Activated CD4-positive, alpha-beta T cell treated with anti-CD3 and anti-CD28 coated beads for 36 hours (primary cell): Measurements from ENCODE around the gene KRTAP19-2. TPM values are rescaled to one million over a fixed set of nuclear protein-coding genes. Genes with fewer than 3 reads are reported as not detected.

Experiments
- ATAC-seq: fragments of 200-7000 bp; cut with Tn5 transposase; one replicate; pipeline ENCODE4 v1.10.0; 2021; ENCODE audit warnings: mild to moderate bottlenecking, moderate library complexity
- CTCF ChIA-PET: fragments of 350-600 bp; sonication (Branson Sonifier 250); formaldehyde crosslinking; loops from one replicate; lab custom pipeline; 2021; ENCODE audit warnings: antibody characterized with exemption; lab: Charles Lee
- POLR2A ChIA-PET: fragments of 350-600 bp; sonication (Branson Sonifier 250); formaldehyde crosslinking; loops from one replicate; lab custom pipeline; 2021; ENCODE audit warnings: antibody characterized with exemption, inconsistent platforms; lab: Charles Lee
- DNase-seq: peaks from one replicate; pipeline ENCODE4 v3.0.0-alpha.2; 2020
- H3K27ac Mint-ChIP-seq: one replicate; pipeline ENCODE4 v1.8.0; 2021; ENCODE audit warnings: mixed read lengths
- H3K27me3 Mint-ChIP-seq: one replicate; pipeline ENCODE4 v1.8.0; 2021; ENCODE audit warnings: mixed read lengths
- H3K36me3 Mint-ChIP-seq: one replicate; pipeline ENCODE4 v1.8.0; 2021; ENCODE audit warnings: low read depth, mixed read lengths
- H3K4me1 Mint-ChIP-seq: one replicate; pipeline ENCODE4 v1.8.0; 2021; ENCODE audit warnings: mixed read lengths
- H3K4me3 Mint-ChIP-seq: one replicate; pipeline ENCODE4 v1.8.0; 2021; ENCODE audit warnings: mild to moderate bottlenecking, moderate library complexity, mixed read lengths
- H3K9me3 Mint-ChIP-seq: one replicate; pipeline ENCODE4 v1.8.0; 2021; ENCODE audit warnings: low read depth, mixed read lengths
- intact Hi-C, 2 experiments: fragments of 100-400 bp; cut with DNase I in 1 of 2; cut with micrococcal nuclease in 1 of 2; formaldehyde crosslinking; loops; one replicate each; pipeline versions ENCODE4 v1.14.2 to v1.15.1; 2022 to 2024; cut with DNase I, micrococcal nuclease
- total RNA-seq, 2 experiments: library from RNA; stranded (reverse); gene quantifications; one replicate each; pipeline ENCODE4 v1.2.3, GENCODE V29; 2021

The KRTAP19-2 gene
- total RNA-seq, 2 experiments from 2014 or later: not detected

DNA sequence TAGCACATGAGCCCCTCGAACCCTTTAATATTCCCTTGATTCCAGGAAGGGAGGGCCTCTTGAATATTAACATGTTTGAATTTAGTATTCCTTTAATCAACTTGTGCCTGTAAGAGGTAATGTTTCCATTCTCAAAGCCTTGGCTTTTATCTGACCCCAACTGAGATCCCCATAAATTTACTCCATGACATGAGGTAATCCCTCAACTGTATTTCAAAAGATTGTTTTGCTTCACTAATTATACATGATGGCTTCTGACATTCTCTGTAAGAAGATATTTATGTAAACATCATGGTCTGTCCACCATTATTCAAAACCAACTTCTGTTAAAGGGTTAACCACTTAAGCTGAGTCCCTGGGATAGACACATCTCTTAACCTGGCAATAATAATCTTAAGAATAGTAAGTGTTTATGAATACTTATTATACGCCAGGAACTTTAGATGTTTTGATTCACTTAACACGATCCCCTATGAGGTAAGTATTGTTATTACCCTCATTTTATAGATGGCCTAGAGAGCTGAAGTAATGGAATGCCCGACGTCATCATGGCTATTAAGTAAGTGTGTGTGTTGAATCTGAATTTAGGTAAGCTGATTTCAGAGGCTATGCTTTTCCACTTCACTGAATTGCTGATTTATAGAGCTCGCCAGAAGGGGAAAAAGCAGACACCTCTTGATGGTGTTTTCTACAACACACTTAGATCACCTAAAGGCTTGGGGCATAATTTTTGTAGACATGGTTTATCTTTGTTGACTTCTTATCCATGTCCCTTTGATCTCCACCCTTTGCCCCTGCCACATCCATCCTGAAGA, 18.1 kb downstream of the KRTAP19-2 start:
- peaks cover 11% of the 10 kb centered on the region for H3K27me3 Mint-ChIP-seq
- H3K4me3 Mint-ChIP-seq: no peak overlapping the region
- ChIA-PET CTCF (no interaction called here), POLR2A (no interaction called here)
- ATAC-seq: no peak
- intact Hi-C loops: no loop called here
- H3K4me1 Mint-ChIP-seq: no peaks in the 10 kb centered on the region
- H3K9me3 Mint-ChIP-seq: no peaks in the 10 kb centered on the region
- H3K27ac Mint-ChIP-seq: no peak overlapping the region
- DNase-seq: no peak
- H3K36me3 Mint-ChIP-seq: no peaks in the 10 kb centered on the region

DNA sequence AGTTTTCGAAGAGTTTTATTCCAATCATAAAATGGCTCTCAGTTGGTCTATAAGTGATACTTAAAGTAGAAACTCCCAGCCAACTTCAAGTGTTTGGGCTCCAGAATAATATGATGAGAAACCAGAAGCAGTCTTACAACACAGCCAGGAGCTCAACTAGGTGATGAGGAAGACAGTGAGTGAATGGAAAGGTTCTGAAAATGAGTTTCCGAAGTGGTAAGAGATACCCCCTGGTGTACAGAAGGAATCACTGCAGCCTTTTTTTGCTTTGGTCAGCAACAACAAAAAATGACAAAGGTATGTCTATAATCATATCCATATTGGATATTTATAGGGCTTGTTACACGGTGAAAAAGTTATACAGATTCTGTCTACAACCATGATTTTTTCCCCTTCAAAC, 23.5 kb downstream of the KRTAP19-2 start:
- POLR2A ChIA-PET: no interaction called here
- CTCF ChIA-PET: interaction anchor here (1.0 kb wide), 1 partner anchor 116 kb away, joined by 3 read pairs; no protein-coding TSS in a partner anchor
- Mint-ChIP-seq H3K4me1 (no peaks in the 10 kb centered on the region), H3K4me3 (no peak overlapping the region), H3K27ac (no peak overlapping the region), H3K27me3 (peaks cover 4% of the 10 kb centered on the region), H3K9me3 (no peaks in the 10 kb centered on the region), H3K36me3 (no peaks in the 10 kb centered on the region)
- ATAC-seq (no peak), DNase-seq (no peak)
- intact Hi-C loops: no loop called here

DNA sequence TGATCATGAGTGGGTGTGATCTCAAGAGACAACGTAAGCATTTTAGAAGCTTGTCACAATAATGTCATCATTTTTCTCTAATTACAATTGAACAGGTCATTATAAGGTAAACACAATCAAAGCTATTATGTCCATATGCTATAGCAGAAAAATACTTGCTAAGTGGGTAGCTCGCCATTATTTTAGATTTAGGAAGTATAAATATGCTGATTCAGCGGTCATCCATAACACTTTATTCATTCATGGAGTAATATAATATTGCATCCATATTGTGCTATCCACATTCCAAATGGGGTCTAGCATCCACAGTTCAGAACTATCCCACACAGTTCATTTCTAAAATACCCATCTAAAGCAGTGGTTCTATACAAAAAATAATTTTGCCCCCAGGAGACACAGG, 38.7 kb downstream of the KRTAP19-2 start:
- Mint-ChIP-seq H3K4me3 (no peak overlapping the region), H3K9me3 (no peaks in the 10 kb centered on the region), H3K27me3 (peaks cover 5% of the 10 kb centered on the region), H3K36me3 (no peaks in the 10 kb centered on the region), H3K4me1 (peaks cover 6% of the 10 kb centered on the region), H3K27ac (no peak overlapping the region)
- no peak for ATAC-seq
- DNase-seq: no peak
- ChIA-PET POLR2A (no interaction called here), CTCF (interaction anchor here (0.6 kb wide), 1 partner anchor 248 kb away, joined by 3 read pairs; no protein-coding TSS in a partner anchor)
- intact Hi-C loops: no loop called here

DNA sequence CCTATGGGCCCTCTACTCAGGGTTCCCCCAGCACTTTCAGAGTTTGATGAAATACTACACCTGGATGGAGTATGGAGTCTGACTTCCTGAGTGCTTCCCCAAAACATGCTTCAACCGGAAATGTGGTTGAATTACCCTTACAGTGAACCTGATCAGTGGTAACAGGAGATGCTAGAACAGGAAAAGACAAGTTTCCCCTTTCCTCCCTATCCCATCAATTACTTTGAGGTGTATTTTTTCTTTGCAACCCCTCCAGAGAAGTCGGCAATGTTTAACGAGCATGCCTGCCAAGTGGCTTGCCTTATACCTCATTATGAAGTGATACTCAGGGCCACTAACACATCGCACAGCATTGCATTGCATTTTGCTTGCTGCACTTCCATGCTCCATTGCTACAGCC, 40.2 kb downstream of the KRTAP19-2 start:
- H3K9me3 Mint-ChIP-seq: no peaks in the 10 kb centered on the region
- H3K4me1 Mint-ChIP-seq: peaks cover 6% of the 10 kb centered on the region
- H3K27me3 Mint-ChIP-seq: peaks cover 5% of the 10 kb centered on the region
- ATAC-seq (no peak), DNase-seq (no peak)
- intact Hi-C loops: no loop called here
- CTCF ChIA-PET: interaction anchor here (1.4 kb wide), 1 partner anchor 13 kb away, joined by 3 read pairs; no protein-coding TSS in a partner anchor
- no peak overlapping the region for H3K4me3 Mint-ChIP-seq
- POLR2A ChIA-PET: no interaction called here
- H3K27ac Mint-ChIP-seq: no peak overlapping the region
- H3K36me3 Mint-ChIP-seq: no peaks in the 10 kb centered on the region

DNA sequence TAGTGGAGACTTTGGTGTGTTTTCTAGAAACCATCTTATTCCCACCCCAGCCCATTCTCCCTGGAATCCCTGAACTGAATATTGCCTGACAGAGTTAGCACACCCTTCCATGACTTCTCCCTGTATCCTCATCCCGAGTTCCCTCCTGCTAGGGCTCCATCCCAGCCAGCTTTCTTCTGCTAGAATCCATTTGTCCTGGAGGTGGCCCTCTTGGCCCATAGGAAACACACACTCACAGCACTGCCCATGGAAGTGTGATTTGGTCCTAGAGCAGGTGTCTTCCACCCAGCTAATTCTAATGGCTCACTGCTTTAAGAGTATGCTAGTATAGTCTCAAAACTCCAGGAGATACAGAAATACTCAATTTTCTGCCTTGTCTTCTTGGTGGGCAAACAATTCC, 43.0 kb downstream of the KRTAP19-2 start:
- intact Hi-C loops: no loop called here
- H3K4me3 Mint-ChIP-seq: no peak overlapping the region
- H3K27me3 Mint-ChIP-seq: peaks cover 4% of the 10 kb centered on the region
- no peaks in the 10 kb centered on the region for H3K36me3 Mint-ChIP-seq
- ATAC-seq (no peak), DNase-seq (no peak)
- H3K27ac Mint-ChIP-seq: no peak overlapping the region
- H3K9me3 Mint-ChIP-seq: no peaks in the 10 kb centered on the region
- POLR2A ChIA-PET: no interaction called here
- peaks cover 6% of the 10 kb centered on the region for H3K4me1 Mint-ChIP-seq
- CTCF ChIA-PET: interaction anchor here (0.7 to 1.1 kb wide), 2 partner anchors 137 to 561 kb away, joined by 3 read pairs; no protein-coding TSS in a partner anchor

DNA sequence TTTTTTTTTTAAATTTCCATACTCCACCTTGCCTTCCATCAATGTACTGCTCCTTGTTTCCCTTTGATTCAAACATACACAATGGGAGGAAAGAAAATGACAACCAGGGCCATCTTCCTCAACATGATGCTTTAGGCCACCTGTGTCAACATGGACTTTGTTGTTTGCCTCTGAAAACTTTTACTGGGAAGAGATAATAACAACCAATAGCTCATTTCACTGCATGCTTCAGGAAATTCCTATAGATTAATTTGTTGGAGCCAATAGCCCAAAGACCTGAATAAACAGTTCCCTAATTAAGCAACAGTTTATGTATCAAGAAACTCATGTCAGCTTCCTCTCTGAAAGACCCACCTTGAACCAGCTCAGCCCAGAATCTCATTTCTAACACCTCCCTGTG, 44.0 kb downstream of the KRTAP19-2 start:
- ChIA-PET CTCF (interaction anchor here (0.6 to 0.8 kb wide), 4 partner anchors 9 to 417 kb away, joined by 3 to 4 read pairs (median 4); no protein-coding TSS in a partner anchor), POLR2A (no interaction called here)
- no peaks in the 10 kb centered on the region for H3K9me3 Mint-ChIP-seq
- H3K4me3 Mint-ChIP-seq: no peak overlapping the region
- peaks cover 6% of the 10 kb centered on the region for H3K4me1 Mint-ChIP-seq
- no peak for ATAC-seq
- intact Hi-C loops: no loop called here
- no peak overlapping the region for H3K27ac Mint-ChIP-seq
- H3K27me3 Mint-ChIP-seq: peaks cover 6% of the 10 kb centered on the region
- no peaks in the 10 kb centered on the region for H3K36me3 Mint-ChIP-seq
- no peak for DNase-seq

DNA sequence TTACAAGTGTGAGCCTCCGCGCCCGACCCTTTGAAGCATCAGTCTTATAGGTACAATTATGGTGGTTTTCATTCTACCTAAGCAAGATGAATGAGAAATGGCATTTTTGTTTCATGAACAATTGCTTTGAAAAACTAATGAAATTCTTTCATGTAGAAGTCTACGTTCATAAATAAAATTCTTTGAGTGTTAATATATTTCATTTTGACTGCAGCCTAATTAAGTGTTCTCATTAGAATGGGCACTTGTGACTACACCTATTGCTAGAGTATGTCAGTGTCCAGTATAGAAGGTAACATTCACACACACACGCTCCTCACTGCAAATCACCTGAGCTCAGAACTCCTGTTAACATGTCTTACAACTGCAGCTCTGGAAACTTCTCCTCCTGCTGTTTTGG, 47.3 kb downstream of the KRTAP19-2 start, which contains the start of gene KRTAP15-1:
TSS of gene KRTAP15-1 (plus strand) at position 301 of the 400 bp plus-strand sequence. CDS start at position 354, 53 bp downstream.
- no peak within 1 kb of the TSS for H3K27ac Mint-ChIP-seq
- ChIA-PET POLR2A (no interaction called here), CTCF (no interaction called here)
- H3K27me3 Mint-ChIP-seq: peaks cover 4% of the 10 kb centered on the region
- no peak within 1 kb of the TSS for H3K4me3 Mint-ChIP-seq
- H3K9me3 Mint-ChIP-seq: no peaks in the 10 kb centered on the region
- DNase-seq (no peak), ATAC-seq (no peak)
- intact Hi-C loops: loop anchor here in 1 of 2 experiments (10.0 kb wide), 1 partner anchor 65 kb away; the partner anchor contains the start of gene KRTAP13-2
- H3K36me3 Mint-ChIP-seq: no peaks in the 10 kb centered on the region
- H3K4me1 Mint-ChIP-seq: no peaks in the 10 kb centered on the region

Other genes starting within 250 kb of the KRTAP19-2 start
- gene KRTAP24-1, start 204.5 kb downstream of the KRTAP19-2 start, total RNA-seq: not detected
- not detected for gene KRTAP25-1, start 197.9 kb downstream of the KRTAP19-2 start, total RNA-seq
- not detected for gene KRTAP26-1, start 167.1 kb downstream of the KRTAP19-2 start, total RNA-seq
- gene KRTAP27-1, start 149.7 kb downstream of the KRTAP19-2 start, total RNA-seq: not detected
- not detected for gene KRTAP23-1, start 138.8 kb downstream of the KRTAP19-2 start, total RNA-seq
- gene KRTAP13-2, start 115.2 kb downstream of the KRTAP19-2 start, total RNA-seq: not detected
- not detected for gene KRTAP13-1, start 91.4 kb downstream of the KRTAP19-2 start, total RNA-seq
- gene KRTAP13-3, start 61.5 kb downstream of the KRTAP19-2 start, total RNA-seq: not detected
- gene KRTAP13-4, start 57.2 kb downstream of the KRTAP19-2 start, total RNA-seq: not detected
- gene KRTAP15-1, start 47.2 kb downstream of the KRTAP19-2 start, total RNA-seq: not detected
- not detected for gene KRTAP19-1, start 7.1 kb downstream of the KRTAP19-2 start, total RNA-seq
- gene KRTAP19-3, start 4.6 kb upstream of the KRTAP19-2 start, total RNA-seq: not detected
- not detected for gene KRTAP19-4, start 9.7 kb upstream of the KRTAP19-2 start, total RNA-seq
- not detected for gene KRTAP19-5, start 14.7 kb upstream of the KRTAP19-2 start, total RNA-seq
- gene KRTAP19-6, start 54.4 kb upstream of the KRTAP19-2 start, total RNA-seq: not detected
- not detected for gene KRTAP19-7, start 73.9 kb upstream of the KRTAP19-2 start, total RNA-seq
- not detected for gene KRTAP22-2, start 103.0 kb upstream of the KRTAP19-2 start, total RNA-seq
- not detected for gene KRTAP6-3, start 105.0 kb upstream of the KRTAP19-2 start, total RNA-seq
- gene KRTAP6-2, start 111.5 kb upstream of the KRTAP19-2 start, total RNA-seq: not detected
- gene KRTAP22-1, start 113.7 kb upstream of the KRTAP19-2 start, total RNA-seq: not detected
- not detected for gene KRTAP6-1, start 126.5 kb upstream of the KRTAP19-2 start, total RNA-seq
- gene KRTAP20-1, start 129.0 kb upstream of the KRTAP19-2 start, total RNA-seq: not detected
- not detected for gene KRTAP20-4, start 133.2 kb upstream of the KRTAP19-2 start, total RNA-seq
- gene KRTAP20-2, start 147.8 kb upstream of the KRTAP19-2 start, total RNA-seq: not detected
- gene KRTAP20-3, start 155.4 kb upstream of the KRTAP19-2 start, total RNA-seq: not detected
- gene KRTAP21-3, start 231.3 kb upstream of the KRTAP19-2 start, total RNA-seq: not detected